HT1080 (cell line): ENCODE data around the gene TYSND1. TPM values are rescaled to one million over a fixed set of nuclear protein-coding genes. Genes with fewer than 3 reads are reported as not detected.
"Not testable (repeated sequence)": the region's sequence is repeated elsewhere in the genome, so short reads cannot be mapped to it uniquely, and the experiment has no call there.

Source experiments
- DNase-seq: peaks from one replicate; pipeline ENCODE4 v3.0.0-alpha.2; 2015; ENCODE audit warnings: low read depth
- polyA plus RNA-seq, 2 experiments: library from polyadenylated mRNA; depleted of rRNA; stranded (reverse); fragments of >200 nt; gene quantifications; 2 replicates each; pipeline ENCODE4 v1.2.3, GENCODE V29; 2015
- total RNA-seq: library from RNA; depleted of rRNA; stranded (reverse); fragments of >200 nt; shearing (Covaris generic); gene quantifications from 2 replicates; pipeline ENCODE4 v1.2.3, GENCODE V29; 2014; rRNA removed

TYSND1 gene, protein sequence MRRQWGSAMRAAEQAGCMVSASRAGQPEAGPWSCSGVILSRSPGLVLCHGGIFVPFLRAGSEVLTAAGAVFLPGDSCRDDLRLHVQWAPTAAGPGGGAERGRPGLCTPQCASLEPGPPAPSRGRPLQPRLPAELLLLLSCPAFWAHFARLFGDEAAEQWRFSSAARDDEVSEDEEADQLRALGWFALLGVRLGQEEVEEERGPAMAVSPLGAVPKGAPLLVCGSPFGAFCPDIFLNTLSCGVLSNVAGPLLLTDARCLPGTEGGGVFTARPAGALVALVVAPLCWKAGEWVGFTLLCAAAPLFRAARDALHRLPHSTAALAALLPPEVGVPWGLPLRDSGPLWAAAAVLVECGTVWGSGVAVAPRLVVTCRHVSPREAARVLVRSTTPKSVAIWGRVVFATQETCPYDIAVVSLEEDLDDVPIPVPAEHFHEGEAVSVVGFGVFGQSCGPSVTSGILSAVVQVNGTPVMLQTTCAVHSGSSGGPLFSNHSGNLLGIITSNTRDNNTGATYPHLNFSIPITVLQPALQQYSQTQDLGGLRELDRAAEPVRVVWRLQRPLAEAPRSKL
- 6.3 and 8.3 TPM in 2 replicates for total RNA-seq
- polyA plus RNA-seq (2015; cell fraction: cytosol; rRNA removed): 7.0 and 7.2 TPM in 2 replicates
- polyA plus RNA-seq (2015; cell fraction: nucleus; rRNA removed): 19.2 and 19.6 TPM in 2 replicates

DNA sequence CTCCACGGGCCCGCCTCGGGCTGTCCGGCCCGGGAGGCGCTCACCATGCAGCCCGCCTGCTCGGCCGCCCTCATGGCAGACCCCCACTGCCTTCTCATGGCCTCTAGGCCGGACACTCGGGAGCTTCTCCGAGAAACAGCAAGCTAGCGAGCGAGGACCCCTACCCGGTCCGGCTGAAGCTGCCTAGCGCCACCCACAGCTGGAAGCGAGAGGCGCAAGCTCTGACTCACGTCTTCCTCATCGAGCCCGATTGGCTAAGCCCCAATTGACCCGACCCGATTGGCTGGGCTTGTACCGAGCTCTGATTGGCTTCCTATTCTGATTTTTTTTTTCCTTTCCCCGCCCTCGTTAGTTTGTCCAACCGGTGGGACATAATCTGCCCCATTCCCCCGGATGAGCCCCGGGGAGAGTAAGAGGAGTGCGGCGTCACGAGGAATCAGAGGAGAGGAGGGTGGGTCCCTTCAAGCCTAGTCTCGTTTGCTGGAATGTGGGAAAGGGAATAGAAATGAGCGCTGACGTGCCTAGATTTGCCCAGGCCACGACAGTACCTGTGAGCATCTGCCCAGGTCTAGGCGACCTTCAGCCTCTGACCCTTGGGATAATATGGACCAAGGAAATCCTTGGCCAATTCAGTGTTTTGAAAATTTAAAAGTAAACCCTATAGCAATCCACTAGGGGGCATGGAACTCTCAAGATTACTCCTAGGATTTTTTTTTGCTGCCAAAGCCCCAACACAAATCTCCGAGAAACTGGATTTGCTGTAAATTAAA lies at the start of gene TYSND1:
Gene TYSND1 (minus strand): TSS at position 212 of the 770 bp plus-strand sequence. CDS start 114 bp downstream, at position 98.
- DNase-seq: peak; percentile 98

DNA sequence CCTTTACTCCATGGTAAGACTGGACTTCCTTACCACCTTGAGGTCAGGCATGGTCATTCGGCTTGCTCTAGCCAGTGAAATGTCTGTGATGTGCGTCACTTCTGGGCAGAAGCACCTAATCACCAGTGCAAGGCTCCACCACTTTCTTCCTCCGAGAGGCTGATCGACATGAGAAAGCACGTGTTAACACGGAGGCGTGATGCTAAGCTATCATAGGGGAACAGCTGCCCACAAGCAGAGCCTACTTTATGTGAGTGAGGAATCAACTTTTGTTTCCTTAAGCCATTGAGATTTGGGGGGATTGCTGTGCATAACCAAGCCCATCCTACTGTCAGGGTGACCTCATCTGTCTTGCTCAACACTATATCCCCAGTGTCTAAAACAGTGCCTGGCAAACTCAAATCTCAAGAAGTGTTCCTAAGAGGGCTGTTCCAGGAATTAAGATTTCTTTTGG lies 46.9 kb upstream of the TYSND1 start:
- DNase-seq: no peak

DNA sequence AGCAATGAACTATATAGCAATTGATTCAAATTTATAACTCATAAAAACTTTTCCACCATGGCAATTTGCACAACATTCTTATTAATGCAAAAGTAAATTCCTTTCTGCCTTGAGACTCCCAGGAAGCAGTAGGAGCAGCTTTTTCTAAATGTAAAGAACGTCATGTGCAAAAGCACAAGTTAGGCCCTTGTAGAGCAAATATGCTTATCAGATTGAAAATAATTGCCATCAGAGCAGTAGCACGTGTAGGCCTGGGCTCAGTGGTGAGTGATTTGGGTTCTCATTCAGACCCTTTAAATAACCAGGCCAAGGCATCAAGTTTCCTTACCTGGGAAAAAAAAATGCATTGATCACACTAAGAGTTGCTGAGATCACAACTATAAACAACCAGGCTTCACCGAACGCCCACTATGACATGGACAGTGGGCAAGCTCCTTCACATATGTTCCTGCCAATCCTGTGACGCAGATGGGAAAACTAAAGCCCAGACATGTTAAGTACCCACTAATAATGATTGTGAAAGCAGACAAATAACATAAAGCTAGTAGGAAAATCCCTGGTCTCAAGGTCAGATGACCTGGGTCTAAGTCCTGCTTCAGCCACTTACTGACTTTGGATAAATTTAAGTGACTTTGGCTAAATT lies 45.9 kb upstream of the TYSND1 start:
- DNase-seq: no peak

DNA sequence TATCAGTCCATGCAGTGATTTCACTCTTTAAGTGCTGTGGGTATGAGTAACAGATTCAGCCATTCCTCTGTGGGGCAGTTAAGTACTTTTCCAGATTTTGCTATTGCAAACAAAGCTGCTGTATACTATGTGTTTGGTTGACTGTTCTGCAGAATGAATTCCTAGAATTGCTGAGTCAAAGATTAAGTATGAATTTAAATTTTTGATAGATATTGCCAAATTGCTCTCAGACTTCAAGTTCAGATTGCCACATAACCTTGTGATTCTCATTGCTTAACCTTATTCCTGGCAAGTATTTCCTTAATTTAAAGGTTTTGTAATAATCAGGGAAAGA lies 45.4 kb upstream of the TYSND1 start:
- peak; percentile 19 for DNase-seq

DNA sequence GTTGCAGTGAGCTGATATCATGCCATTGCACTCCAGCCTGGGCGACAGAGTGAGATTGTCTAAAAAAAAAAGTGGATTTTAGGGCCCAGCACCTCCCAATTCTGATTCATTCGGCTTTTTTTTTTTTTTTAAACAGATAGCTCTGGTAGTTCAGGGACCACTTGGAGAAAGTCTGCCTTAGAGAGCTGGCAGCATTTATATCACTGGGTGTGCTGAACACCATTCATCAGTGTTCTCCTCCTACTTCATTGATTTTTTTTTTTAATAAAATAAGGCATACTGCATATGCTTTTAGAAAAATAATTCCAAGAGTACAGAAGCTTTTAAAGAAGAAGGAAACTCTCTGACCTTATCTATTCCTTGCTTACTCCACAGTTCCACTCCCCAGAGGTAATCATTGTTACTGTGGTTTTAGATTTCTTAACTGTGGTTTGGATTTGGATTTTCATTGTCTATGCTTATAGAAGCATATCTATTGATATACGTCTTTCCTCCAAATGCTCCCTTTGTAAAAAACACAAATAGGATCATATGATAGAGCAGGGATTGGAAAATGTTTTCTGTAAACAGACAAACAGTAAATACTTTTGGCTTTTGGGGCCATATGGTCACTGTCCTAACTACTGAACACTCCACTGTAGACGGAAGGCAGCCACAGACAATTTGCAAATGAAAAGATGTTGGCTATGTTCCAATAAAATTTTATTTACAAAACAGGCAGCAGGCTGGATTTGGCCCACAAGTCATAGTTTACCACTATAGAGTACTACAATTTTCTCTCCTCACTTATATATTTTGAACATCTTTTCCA lies 44.9 kb upstream of the TYSND1 start:
- DNase-seq: no peak

DNA sequence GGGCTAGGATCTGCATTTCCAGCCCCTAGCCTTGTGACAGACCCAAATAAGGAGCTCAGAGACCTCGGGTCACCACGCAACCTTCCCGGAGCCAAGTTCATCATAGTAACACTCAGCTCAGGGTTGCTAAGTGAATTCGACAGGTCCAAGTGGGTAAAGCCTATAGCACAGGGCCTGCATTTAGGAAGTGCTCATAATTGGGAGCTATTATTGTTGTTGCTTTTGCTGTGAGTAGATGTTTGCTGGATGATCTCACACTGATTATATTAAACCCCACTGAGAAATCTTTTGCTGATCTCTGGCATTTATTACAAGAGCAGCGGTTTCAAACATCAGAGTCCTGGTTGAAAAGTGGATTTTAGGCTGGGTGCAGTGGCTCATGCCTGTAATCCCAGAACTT lies 44.1 kb upstream of the TYSND1 start:
- DNase-seq: no peak

DNA sequence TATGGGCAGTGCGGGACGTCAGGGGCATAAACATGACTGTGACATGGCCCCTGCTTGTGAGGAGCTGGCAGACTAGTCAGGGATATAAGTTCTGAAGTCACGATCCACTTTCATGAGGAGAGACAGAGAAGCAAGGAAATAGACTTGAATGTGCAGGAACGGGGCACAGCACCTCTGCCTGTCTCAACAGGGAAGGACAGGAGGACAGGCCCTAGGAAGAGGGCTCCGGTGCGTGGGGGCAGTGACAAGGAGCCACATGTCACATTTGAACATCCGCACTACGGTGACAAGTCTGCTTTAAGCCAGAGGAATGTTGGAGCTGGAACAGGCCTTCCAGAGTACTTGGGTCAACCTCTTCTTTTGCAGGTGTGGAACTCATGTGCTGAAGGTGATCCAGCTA lies 43.6 kb upstream of the TYSND1 start:
- DNase-seq: no peak

DNA sequence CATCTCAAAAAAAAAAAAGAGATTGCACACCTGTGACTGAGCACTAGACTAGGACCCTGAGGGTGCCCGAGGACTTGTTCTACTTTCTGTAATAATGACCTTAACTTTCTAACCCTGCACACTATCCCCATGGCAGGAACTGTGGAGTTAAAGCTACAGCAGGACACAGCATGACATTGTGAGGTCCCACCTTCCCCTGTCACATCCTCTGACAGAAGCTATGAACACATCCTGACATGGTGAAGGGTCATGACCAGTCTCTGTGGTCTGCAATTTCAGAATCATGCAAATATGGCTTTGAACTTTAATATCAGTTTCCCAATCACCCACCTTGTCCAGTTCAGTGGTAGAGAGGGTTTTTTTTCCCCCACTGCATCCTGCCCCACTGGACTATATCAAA lies 42.3 kb upstream of the TYSND1 start:
- no peak for DNase-seq

DNA sequence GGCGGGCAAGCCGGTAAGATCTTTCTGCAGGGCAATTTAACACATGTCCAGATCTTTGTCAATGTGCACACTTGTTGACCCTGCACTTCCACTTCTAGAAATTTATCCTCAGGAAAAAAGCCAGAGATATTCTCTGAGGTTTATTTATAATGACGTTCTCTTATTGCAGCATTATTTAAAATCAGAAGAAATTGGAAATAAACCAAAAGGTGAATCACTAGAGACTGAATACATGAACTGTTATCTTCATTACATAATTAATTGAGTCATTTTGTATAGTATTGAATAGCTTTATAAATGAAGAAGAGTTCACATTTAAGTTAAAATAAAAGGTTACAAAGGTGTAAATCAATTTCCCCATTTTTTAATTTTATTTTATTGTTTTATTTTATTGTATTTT lies 40.1 kb upstream of the TYSND1 start:
- DNase-seq: no peak

DNA sequence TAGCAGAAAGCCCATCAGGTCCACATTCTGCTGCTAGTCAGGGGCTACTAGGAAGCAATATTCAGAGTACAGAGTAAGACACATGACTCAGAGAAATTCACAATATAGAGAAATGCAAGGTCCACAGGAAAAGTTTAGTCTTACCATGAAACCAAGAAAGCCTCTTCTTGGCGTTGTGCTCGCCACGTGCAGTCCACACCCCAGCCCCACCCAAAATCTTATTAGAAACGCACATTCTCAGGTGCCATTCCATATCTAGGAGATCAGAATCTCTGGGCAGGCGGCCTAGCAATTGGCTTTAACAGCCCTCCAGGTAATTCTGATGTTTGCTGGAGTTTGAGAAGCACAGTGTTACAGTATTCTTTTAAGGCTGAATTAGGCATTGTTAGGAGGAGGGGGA lies 39.6 kb upstream of the TYSND1 start:
- DNase-seq: no peak

DNA sequence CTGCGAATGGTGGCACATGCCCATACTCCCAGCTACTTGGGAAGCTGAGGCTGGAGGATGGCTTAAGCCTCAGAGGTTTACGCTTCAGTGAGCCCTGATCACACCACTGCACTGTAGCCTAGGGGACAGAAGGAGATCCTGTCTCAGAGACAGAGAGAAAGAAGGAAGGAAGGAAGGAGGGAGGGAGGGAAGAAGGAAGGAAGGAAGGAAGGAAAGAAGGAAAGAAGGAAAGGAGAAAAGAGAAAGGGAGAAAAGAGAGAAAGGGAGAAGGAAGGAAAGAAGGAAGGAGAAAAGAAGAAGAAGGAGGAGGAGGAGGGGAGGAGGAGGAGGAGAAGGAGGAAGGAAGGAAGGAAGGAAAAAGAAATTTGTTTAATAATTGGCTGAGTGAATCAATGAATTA lies 36.8 kb upstream of the TYSND1 start:
- no peak for DNase-seq

DNA sequence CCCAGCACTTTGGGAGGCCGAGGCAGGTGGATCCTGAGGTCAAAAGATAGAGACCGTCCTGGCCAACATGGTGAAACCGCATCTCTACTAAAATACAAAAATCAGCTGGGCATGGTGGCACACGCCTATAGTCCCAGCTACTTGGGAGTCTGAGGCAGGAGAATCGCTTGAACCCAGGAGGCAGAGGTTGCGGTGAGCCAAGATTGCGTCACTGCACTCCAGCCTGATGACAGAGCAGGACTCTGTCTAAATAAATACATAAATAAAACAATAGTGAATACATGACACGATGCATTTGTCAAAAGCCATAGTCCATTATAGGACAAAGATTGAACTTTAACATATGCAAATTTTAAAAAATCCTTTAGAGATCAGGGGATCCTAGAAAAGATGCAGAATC lies 32.7 kb upstream of the TYSND1 start:
- not testable (repeated sequence) for DNase-seq

DNA sequence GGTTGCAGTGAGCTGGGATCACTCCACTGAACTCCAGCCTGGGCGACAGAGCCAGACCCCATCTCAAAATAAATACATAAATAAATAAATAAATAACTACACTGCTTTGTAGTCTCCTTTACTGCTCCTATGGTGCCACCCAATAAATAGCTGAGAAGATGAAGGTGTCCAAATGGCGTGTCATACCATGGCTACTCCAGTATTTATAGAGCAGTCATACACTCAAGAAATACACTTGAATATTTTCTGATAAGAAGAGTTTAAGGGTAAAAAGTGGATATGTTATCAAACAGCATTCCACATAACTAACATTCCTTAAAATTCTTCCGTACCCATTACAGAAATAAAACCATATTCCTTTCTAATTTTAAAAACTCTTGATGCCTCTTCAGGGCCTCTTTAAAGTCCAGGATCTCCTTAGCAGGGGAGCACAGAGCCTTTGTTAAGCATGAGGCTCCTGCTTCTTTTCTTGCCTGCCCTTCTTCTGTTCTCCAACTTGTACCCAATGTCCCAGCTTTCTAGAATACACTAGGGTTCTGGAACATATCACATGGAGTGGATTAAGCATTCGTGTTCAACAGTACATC lies 31.7 kb upstream of the TYSND1 start:
- no peak for DNase-seq

DNA sequence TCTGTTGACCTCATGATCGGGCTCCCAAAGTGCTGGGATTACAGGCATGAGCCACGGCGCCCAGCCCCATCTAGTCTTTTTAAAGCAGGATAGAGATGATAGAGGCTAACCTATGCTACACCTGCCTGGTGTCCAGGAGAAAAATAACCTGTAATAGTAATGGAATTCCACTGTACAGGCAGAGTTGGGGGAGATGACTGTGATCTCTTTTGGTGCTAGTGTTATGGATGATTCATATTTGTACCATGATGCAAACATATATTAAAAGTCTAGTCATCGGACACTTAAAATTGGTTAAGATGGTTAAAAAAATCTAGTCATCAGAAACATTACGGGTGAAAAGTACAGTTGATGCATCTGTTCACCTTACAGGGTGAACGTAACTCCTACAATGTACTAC lies 29.9 kb upstream of the TYSND1 start:
- no peak for DNase-seq

DNA sequence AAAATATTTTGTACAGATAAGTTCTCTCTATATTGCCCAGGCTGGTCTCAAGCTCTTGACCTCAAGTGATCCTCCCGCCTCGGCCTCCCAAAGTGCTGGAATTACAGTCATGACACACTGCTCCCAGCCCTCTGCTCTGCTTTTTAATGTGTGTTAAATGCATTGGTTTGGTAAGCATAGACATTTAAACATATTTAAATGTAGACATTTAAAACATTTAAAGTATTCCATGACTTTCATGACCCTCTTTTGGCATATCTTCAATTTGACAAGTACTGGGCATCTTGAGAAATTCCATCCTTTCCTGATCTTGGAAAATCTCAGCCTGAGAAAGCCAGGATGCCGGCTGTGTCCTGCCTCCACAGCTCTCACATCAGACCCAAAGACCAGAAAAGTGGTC lies 29.0 kb upstream of the TYSND1 start:
- no peak for DNase-seq

DNA sequence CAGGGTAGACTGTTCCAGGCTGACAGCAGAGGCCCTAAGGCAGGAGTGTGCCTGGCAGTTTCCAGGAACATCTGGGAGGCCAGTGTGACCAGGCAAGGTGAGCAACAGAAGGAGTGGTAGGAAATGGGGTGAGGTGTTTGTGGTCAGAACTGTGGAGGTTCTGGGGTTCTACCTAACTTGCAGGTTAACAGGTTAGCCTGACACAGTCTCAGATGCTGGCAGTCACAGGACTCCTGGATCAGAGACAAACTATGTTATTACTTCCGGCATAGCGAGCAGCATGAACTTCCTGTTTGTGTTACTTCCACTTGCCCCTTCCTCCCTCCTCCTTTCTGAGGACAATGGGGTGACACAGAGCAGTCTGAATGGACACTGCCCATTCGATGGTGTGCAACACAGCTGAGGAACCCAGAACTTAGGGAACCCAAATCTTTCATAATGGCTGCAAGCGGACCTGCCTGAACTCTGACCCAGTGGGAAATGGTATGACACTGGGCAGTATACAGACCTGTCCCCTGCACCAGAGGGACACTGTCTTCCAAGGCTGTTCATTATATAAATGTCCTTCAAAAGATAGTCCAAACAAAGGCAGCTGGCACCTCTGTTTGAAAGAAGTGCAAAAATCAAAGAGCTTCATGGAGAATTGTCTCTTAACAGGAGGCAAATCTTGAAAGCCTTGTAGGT lies 27.7 kb upstream of the TYSND1 start:
- DNase-seq: peak; percentile 36

DNA sequence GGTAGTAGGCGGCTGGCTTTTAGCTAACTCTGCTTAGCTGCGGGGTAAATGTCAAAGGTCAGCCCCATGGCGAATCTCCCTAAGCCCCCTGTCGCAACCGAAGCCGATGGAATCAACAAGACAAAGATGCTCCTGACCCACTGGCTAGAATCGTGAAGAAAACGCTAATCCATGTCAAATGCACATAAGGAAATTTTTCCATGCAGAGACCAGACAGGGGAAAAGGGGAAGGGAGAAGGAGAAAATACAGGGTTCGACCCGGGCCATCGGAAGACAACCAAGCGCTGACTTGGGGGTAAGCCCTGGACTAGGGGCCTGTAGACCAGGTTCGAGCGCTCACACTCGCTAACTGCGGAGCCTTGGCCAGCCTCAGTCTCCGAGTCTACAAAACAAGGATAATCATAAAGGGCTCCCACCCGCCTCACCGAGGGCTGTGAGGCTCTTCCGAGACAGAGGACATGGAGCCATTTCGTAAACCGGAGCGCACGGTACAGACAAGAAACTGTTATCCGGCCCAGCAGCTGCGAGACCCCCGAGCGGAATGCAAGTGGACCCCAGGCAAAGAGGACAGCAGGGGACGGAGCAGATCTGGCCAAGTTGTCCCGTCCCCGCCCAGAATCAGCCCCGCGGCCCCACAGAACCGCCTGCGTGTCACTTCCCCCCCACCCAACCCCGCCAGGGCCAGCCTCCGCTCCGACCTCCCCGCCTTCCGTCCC lies 23.3 kb upstream of the TYSND1 start:
- DNase-seq: no peak

DNA sequence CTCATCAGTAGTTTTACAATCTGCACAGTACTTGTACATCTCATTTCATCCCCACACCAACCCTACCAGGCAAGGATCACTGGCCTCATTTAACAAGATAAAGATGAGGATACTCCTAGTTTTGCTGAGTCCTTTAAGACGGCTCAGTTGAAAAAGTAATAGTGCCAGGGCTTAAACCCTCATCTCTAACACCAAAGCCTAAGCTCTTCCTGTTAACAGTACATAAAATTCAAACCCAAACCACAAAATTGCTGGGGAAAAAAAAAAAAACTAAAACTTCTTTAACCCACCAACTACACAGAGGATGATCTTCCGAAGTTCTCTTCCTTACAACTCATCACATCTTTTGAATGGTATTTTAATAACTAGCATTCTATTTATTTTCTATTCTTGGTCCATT lies 22.5 kb upstream of the TYSND1 start:
- DNase-seq: no peak

DNA sequence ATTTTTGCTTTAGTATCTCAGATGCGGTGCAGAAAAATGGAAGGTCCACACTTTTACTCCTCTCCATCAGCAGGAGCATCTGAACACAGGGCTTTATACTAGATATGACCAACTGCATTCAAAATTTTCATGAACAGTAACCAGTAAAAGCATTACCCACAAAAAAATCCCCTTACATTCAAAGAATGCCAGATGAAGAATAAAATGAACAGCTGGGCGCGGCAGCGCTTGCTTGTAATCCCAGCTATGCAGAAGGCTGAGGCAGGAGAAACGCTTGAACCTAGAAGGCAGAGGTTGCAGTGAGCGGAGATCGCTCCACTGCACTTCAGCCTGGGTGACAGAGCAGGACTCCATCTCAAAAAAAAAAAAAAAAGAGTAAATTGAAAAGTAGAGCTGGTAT lies 20.7 kb upstream of the TYSND1 start:
- no peak for DNase-seq
